ENCODE measurements around the gene PHF21A.

GRCh38 chr11:45901626-45902025 is 219.6 kb downstream of the PHF21A start:
- TF ChIP-seq CTCF (IDR thresholded peaks at IDR 0.05) (no peak), POLR2AphosphoS5 (IDR thresholded peaks at IDR 0.05) (no peak)
